ENCODE measurements around the gene IFITM2.

GRCh38 chr11:269146-269890 is 38.3 kb upstream of the IFITM2 start:
- TF ChIP-seq CTCF (conservative IDR thresholded peaks at IDR 0.05; ENCODE audit: low read length) (peak; percentile 23; the same call in 1 of the 2 replicates), EZH2phosphoT487 (IDR thresholded peaks at IDR 0.05; ENCODE audit: borderline replicate concordance) (no peak)
